ENCODE data around the gene ATP1B4.

- TF ChIP-seq SUZ12 (IDR thresholded peaks at IDR 0.05): no peak
- TF ChIP-seq FOXK2 (IDR thresholded peaks at IDR 0.05): no peak
- no peak for TF ChIP-seq CTBP1 (IDR thresholded peaks at IDR 0.05; ENCODE audit: borderline replicate concordance)
- no peak for TF ChIP-seq FOXM1 (IDR thresholded peaks at IDR 0.05; ENCODE audit: borderline replicate concordance)
- no peak for TF ChIP-seq SP1 (IDR thresholded peaks at IDR 0.05)
- TF ChIP-seq L3MBTL2 (conservative IDR thresholded peaks at IDR 0.05): no peak
- TF ChIP-seq FOXA1 (IDR thresholded peaks at IDR 0.05): no peak
- TF ChIP-seq, protein P1, sequence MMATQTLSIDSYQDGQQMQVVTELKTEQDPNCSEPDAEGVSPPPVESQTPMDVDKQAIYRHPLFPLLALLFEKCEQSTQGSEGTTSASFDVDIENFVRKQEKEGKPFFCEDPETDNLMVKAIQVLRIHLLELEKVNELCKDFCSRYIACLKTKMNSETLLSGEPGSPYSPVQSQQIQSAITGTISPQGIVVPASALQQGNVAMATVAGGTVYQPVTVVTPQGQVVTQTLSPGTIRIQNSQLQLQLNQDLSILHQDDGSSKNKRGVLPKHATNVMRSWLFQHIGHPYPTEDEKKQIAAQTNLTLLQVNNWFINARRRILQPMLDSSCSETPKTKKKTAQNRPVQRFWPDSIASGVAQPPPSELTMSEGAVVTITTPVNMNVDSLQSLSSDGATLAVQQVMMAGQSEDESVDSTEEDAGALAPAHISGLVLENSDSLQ (IDR thresholded peaks at IDR 0.05): no peak
- TF ChIP-seq HDGF (IDR thresholded peaks at IDR 0.05; ENCODE audit: borderline replicate concordance): no peak
These were observed 44.7 kb downstream of the ATP1B4 start for GRCh38 chrX:120406638-120407037.

Data from HEK293T (cell line).